Measurements from ENCODE around the gene AIFM1. TPM values are rescaled to one million over a fixed set of nuclear protein-coding genes. Genes with fewer than 3 reads are reported as not detected.
"Not testable (repeated sequence)": the region's sequence is repeated elsewhere in the genome, so short reads cannot be mapped to it uniquely, and the experiment has no call there.

The AIFM1 gene
- total RNA-seq, 2 donors from 2014 or later = 35.6 to 86.9 TPM

- H3K4me1 ChIP-seq = peaks cover 0 to 25% of the 10 kb centered on the region in 2 donors
- peak overlapping the region; percentile 20 to 47 for H3K4me3 ChIP-seq
- no peaks in the 10 kb centered on the region for H3K27me3 ChIP-seq
- H3K9me3 ChIP-seq = no peaks in the 10 kb centered on the region
- peak overlapping the region; percentile 64 to 68 for H3K27ac ChIP-seq
- DNase-seq (ENCODE audit: low spot score) = peak; percentile 78
- TF ChIP-seq, protein P1, sequence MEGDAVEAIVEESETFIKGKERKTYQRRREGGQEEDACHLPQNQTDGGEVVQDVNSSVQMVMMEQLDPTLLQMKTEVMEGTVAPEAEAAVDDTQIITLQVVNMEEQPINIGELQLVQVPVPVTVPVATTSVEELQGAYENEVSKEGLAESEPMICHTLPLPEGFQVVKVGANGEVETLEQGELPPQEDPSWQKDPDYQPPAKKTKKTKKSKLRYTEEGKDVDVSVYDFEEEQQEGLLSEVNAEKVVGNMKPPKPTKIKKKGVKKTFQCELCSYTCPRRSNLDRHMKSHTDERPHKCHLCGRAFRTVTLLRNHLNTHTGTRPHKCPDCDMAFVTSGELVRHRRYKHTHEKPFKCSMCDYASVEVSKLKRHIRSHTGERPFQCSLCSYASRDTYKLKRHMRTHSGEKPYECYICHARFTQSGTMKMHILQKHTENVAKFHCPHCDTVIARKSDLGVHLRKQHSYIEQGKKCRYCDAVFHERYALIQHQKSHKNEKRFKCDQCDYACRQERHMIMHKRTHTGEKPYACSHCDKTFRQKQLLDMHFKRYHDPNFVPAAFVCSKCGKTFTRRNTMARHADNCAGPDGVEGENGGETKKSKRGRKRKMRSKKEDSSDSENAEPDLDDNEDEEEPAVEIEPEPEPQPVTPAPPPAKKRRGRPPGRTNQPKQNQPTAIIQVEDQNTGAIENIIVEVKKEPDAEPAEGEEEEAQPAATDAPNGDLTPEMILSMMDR (IDR thresholded peaks at IDR 0.05) = peak; percentile 43 to 78
- H3K36me3 ChIP-seq = no peaks in the 10 kb centered on the region
These were observed 44.7 kb downstream of the AIFM1 start for GRCh38 chrX:130120746-130121504.

DNA sequence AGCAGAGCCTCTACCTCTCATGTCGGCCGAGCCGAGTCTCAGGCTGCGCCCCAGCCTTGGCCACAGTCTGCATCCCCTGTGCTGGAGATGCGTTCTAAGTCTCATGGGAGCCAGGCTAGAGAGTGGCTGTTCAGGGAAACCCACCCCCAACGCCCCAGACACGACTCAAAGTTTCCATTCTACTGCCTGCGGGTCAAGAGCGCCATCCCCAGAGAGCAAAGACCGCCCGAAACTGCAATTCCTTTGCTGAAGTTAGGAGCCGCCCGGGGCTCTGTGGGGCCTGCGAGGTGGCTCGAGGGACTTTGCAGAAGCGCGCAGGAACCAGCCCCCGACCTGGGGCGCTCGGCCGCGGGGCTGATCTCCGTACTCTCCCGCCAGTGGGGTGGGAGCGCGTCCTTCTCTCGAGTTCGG lies 45.3 kb downstream of the AIFM1 start:
- Histone ChIP-seq H3K4me3 (peak overlapping the region in 1 of 2 donors; percentile 47), H3K36me3 (no peaks in the 10 kb centered on the region), H3K4me1 (peaks cover 0 to 19% of the 10 kb centered on the region in 2 donors), H3K27me3 (no peaks in the 10 kb centered on the region), H3K9me3 (no peaks in the 10 kb centered on the region), H3K27ac (peak overlapping the region; percentile 64 to 68)
- DNase-seq (ENCODE audit: low spot score) = no peak
- TF ChIP-seq, protein P1 (IDR thresholded peaks at IDR 0.05) = no peak

- Histone ChIP-seq H3K4me3 (no peak overlapping the region), H3K27ac (peak overlapping the region; percentile 2 to 35), H3K36me3 (no peaks in the 10 kb centered on the region), H3K9me3 (no peaks in the 10 kb centered on the region), H3K4me1 (peaks cover 0 to 19% of the 10 kb centered on the region in 2 donors), H3K27me3 (no peaks in the 10 kb centered on the region)
- DNase-seq (ENCODE audit: low spot score) = no peak
- TF ChIP-seq, protein P1 (IDR thresholded peaks at IDR 0.05) = no peak
These were observed 46.2 kb downstream of the AIFM1 start for GRCh38 chrX:130119312-130119898.

- peak overlapping the region; percentile 2 to 35 for H3K27ac ChIP-seq
- peaks cover 0 to 19% of the 10 kb centered on the region in 2 donors for H3K4me1 ChIP-seq
- no peak for DNase-seq (ENCODE audit: low spot score)
- TF ChIP-seq, protein P1 (IDR thresholded peaks at IDR 0.05) = no peak
- no peak overlapping the region for H3K4me3 ChIP-seq
- no peaks in the 10 kb centered on the region for H3K27me3 ChIP-seq
- H3K9me3 ChIP-seq = no peaks in the 10 kb centered on the region
- H3K36me3 ChIP-seq = no peaks in the 10 kb centered on the region
These were observed 47.0 kb downstream of the AIFM1 start for GRCh38 chrX:130118441-130119311.

DNA sequence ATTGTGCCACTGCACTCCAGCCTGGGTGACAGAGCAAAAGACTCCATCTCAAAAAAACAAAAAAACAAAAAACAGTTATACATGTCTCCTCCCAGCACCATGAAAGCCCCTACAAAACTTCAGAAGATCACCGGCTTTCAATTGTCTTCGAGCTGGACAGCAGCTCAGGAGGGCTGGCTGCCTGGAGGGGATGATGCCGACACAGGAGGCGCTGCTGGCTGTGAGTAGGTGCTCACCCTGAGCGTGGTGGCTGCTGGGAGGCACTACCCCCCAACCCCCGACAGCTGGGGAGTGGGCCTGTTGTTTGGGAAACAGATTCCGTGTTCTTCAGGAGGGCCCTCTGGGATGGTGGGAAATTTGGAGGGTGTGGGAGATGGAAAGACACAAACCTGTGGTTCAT lies 48.5 kb downstream of the AIFM1 start:
- no peaks in the 10 kb centered on the region for H3K27me3 ChIP-seq
- H3K27ac ChIP-seq = no peak overlapping the region
- TF ChIP-seq, protein P1 (IDR thresholded peaks at IDR 0.05) = no peak
- no peaks in the 10 kb centered on the region for H3K36me3 ChIP-seq
- no peaks in the 10 kb centered on the region for H3K9me3 ChIP-seq
- H3K4me1 ChIP-seq = peaks cover 0 to 19% of the 10 kb centered on the region in 2 donors
- no peak overlapping the region for H3K4me3 ChIP-seq
- no peak for DNase-seq (ENCODE audit: low spot score)

- H3K9me3 ChIP-seq; H3K27me3 ChIP-seq; H3K36me3 ChIP-seq; DNase-seq (ENCODE audit: low spot score); H3K27ac ChIP-seq; H3K4me3 ChIP-seq: not testable (repeated sequence)
- peaks cover 0 to 16% of the 10 kb centered on the region in 2 donors for H3K4me1 ChIP-seq
These were observed 50.3 kb downstream of the AIFM1 start for GRCh38 chrX:130115119-130115885.

Data from right atrium auricular region (tissue), 2 donors.